ENCODE results near the gene IFTAP. TPM values are rescaled to one million over a fixed set of nuclear protein-coding genes. Genes with fewer than 3 reads are reported as not detected.

IFTAP gene
- total and polyA plus RNA-seq, 2 of the 13 experiments (the other 11 are each of a cell fraction or from before 2014, with no cell fraction given), result 11.3 to 29.4 TPM

GRCh38 chr11:36577373-36577772 lies 16.9 kb upstream of the IFTAP start:
- H3K4me3 ChIP-seq (replicated peaks in 1 of 3; ENCODE audit: insufficient read depth in 1 of 3, low read depth in 2 of 3, low read length in 3 of 3), result no peak overlapping the region
- no peaks in the 10 kb centered on the region for H4K20me1 ChIP-seq (ENCODE audit: insufficient read depth, low read length)
- POLR2A ChIA-PET, result no interaction called here
- no peak overlapping the region for H2AFZ ChIP-seq (ENCODE audit: low read length)
- H3K79me2 ChIP-seq (ENCODE audit: insufficient read depth, low read length), result no peaks in the 10 kb centered on the region
- ATAC-seq (no peak), DNase-seq (ENCODE audit: low spot score) (no peak), FAIRE-seq (no peak)
- H3K4me1 ChIP-seq (ENCODE audit: insufficient read depth, low read length), result no peaks in the 10 kb centered on the region
- WGBS (ENCODE audit: low lambda C conversion rate), result 27% methylated on average over 2 of the region's 2 CpGs
- H3K9me3 ChIP-seq (ENCODE audit: low read length), result peaks cover 8% of the 10 kb centered on the region; the same call in 1 of the 2 replicates
- intact Hi-C loops (cut with micrococcal nuclease; ENCODE audit: unreplicated experiment), result no loop called here
- in situ Hi-C loops (cut with HindIII; ENCODE audit: extremely low pct_ligation_motif_present, low pct_unique_long_range_greater_than_20kb), result no loop called here
- no peak for TF ChIP-seq KAT7 (CRISPR knock-in tag; IDR thresholded peaks at IDR 0.05; ENCODE audit: borderline replicate concordance)
- no peak for TF ChIP-seq RARA (CRISPR knock-in tag; IDR thresholded peaks at IDR 0.05)
- no peak for TF ChIP-seq CSRNP1 (CRISPR knock-in tag; IDR thresholded peaks at IDR 0.05)
- no peak for TF ChIP-seq MXI1 (IDR thresholded peaks at IDR 0.05; ENCODE audit: borderline replicate concordance, low read depth, low read length)
- no peak for TF ChIP-seq KDM5B (CRISPR knock-in tag; IDR thresholded peaks at IDR 0.05; ENCODE audit: borderline replicate concordance)
- no peak for TF ChIP-seq ZNF773 (CRISPR knock-in tag; IDR thresholded peaks at IDR 0.05; ENCODE audit: borderline replicate concordance)
- CTCF ChIA-PET (ENCODE audit: low intra/inter-chr PET ratio, low total read pairs), result no interaction called here
- no TSS peak for BruUV-seq (replicated peaks)
- no peak overlapping the region for H3K9ac ChIP-seq (ENCODE audit: insufficient read depth, low read depth, low read length)
- H3K36me3 ChIP-seq (replicated peaks in 1 of 2; ENCODE audit: control insufficient read depth in 1 of 2, insufficient read depth in 2 of 2, low read length in 2 of 2), result no peaks in the 10 kb centered on the region
- H3K27me3 ChIP-seq (ENCODE audit: control insufficient read depth in 1 of 2, insufficient read depth in 2 of 2, low read length in 2 of 2), result peaks cover 0 to 8% of the 10 kb centered on the region in 2 experiments; a peak in 3 of 5 replicates
- no peak overlapping the region for H3K4me2 ChIP-seq (ENCODE audit: low read depth, low read length)
- H3K27ac ChIP-seq (ENCODE audit: extremely low read length, insufficient read depth, low read length), result no peak overlapping the region

DNA sequence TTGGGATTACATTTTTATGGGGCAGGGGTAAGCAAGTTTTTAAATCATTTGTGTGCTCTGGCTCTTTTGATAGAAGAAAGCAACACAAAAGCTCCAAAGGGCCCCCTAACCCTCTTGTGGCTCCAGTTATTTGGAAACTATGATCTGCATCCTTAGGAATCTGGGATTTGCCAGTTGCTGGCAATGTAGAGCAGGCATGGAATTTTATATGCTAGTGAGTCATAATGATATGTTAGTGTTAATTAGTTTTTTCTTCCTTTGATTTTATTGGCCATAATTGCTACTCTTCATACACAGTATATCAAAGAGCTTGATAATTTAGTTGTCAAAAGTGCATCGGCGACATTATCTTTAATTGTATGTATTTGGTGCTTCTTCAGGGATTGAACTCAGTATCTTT lies 16.4 kb upstream of the IFTAP start:
- CTCF ChIA-PET (ENCODE audit: low intra/inter-chr PET ratio, low total read pairs), result no interaction called here
- no TSS peak for BruUV-seq (replicated peaks)
- no peak for ATAC-seq

More for the DNA sequence above, 16.4 kb upstream of the IFTAP start:
- DNase-seq (ENCODE audit: low spot score) (no peak), FAIRE-seq (no peak)
- Histone ChIP-seq H3K27ac (ENCODE audit: extremely low read length, insufficient read depth, low read length) (no peak overlapping the region), H2AFZ (ENCODE audit: low read length) (no peak overlapping the region), H3K4me2 (ENCODE audit: low read depth, low read length) (no peak overlapping the region), H4K20me1 (ENCODE audit: insufficient read depth, low read length) (no peaks in the 10 kb centered on the region), H3K4me1 (ENCODE audit: insufficient read depth, low read length) (no peaks in the 10 kb centered on the region), H3K36me3 (replicated peaks in 1 of 2; ENCODE audit: control insufficient read depth in 1 of 2, insufficient read depth in 2 of 2, low read length in 2 of 2) (no peaks in the 10 kb centered on the region), H3K4me3 (replicated peaks in 1 of 3; ENCODE audit: insufficient read depth in 1 of 3, low read depth in 2 of 3, low read length in 3 of 3) (no peak overlapping the region), H3K9ac (ENCODE audit: insufficient read depth, low read depth, low read length) (no peak overlapping the region), H3K9me3 (ENCODE audit: low read length) (peaks cover 8% of the 10 kb centered on the region; the same call in 1 of the 2 replicates), H3K27me3 (ENCODE audit: control insufficient read depth in 1 of 2, insufficient read depth in 2 of 2, low read length in 2 of 2) (peaks cover 0 to 8% of the 10 kb centered on the region in 2 experiments; a peak in 3 of 5 replicates), H3K79me2 (ENCODE audit: insufficient read depth, low read length) (no peaks in the 10 kb centered on the region)
- in situ Hi-C loops (cut with HindIII; ENCODE audit: extremely low pct_ligation_motif_present, low pct_unique_long_range_greater_than_20kb), result no loop called here
- 30% methylated on average over 2 of the region's 2 CpGs for WGBS (ENCODE audit: low lambda C conversion rate)
- TF ChIP-seq RORA (CRISPR knock-in tag; IDR thresholded peaks at IDR 0.05) (no peak), ZNF563 (CRISPR knock-in tag; IDR thresholded peaks at IDR 0.05) (no peak)
- POLR2A ChIA-PET, result no interaction called here
- intact Hi-C loops (cut with micrococcal nuclease; ENCODE audit: unreplicated experiment), result no loop called here

Data from HepG2 (cell line).